ENCODE data around the gene ELOVL4.
A peak's percentile ranks its signal among the peaks of the same experiment; 100 is the strongest.

Gene ELOVL4

GRCh38 chr6:79947191-79948186, at the start of gene ELOVL4:
ELOVL4 (minus strand) TSS chr6:79947553; CDS start chr6:79947279, 274 bp downstream.
- ATAC-seq, result peak; percentile 49
- no peaks in the 10 kb centered on the region for H3K9me3 Mint-ChIP-seq
- no peak within 1 kb of the TSS for H3K27ac Mint-ChIP-seq
- H3K4me3 Mint-ChIP-seq, result peak within 1 kb of the TSS; percentile 75
- H3K27me3 Mint-ChIP-seq, result peaks cover 57% of the 10 kb centered on the region
- H3K36me3 Mint-ChIP-seq, result no peaks in the 10 kb centered on the region
- peaks cover 14% of the 10 kb centered on the region for H3K4me1 Mint-ChIP-seq

DNA sequence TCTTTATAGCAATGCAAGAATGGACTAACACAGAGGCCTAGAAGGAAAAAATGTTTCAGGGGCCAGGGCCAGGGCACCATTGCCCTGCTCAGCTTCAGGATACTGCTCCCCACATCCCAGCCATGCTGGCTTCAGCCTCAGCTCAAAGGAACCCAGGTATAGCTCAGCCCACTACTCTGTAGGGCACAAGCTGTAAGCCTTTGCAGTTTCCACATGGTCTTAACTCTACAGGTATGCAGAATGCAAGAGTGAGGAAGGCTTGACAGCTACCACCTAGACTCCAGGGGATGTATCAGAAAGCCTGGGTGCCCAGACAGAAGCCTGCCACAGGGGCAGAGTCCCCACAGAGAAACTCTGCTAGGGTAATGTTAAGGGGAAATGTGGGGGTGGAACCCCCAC, 46.6 kb upstream of the ELOVL4 start:
- Mint-ChIP-seq H3K36me3 (no peaks in the 10 kb centered on the region), H3K9me3 (peaks cover 5% of the 10 kb centered on the region), H3K27ac (no peak overlapping the region)

DNA sequence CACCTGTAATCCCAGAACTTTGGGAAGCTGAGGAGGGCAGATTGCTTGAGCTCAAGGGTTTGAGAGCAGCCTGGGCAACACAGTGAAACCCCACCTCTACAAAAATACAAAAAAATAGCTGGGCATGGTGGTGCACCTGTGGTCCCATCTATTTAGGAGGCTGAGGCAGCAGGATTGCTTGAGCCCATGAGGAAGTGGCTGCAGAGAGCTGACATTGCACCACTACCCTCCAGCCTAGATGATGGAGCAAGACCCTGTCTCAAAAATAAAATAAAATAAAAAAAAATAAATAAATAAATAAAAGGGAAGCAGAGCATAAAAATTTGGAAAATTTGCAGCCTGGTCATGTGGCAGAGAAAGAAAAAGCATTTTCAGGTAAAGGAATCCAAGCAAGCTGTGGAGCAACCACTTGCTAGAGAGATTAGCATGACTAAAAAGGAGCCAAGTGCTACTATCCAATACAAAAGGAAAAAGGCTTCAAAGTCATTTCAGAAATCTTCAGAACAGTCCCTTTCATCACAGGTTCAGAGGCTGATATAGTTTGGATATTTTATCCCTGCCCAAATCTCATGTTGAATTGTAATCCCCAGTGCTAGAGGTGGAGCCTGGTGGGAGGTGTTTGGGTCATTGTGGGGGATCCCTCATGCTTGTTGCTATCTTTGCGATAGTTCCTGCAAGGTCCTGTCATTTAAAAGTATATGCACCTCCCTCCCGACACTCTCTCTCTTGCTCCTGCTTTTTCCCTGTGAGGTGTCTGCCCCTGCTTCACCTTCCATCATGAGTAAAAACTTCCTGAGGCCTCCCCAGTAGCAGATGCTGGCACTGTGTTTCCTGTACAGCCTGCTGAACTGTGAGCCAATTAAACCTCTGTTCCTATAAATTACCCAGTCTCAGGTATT, 45.9 kb upstream of the ELOVL4 start:
- ATAC-seq, result peak; percentile 17
- Mint-ChIP-seq H3K4me1 (no peaks in the 10 kb centered on the region), H3K36me3 (no peaks in the 10 kb centered on the region), H3K4me3 (no peak overlapping the region), H3K27me3 (no peaks in the 10 kb centered on the region), H3K27ac (no peak overlapping the region), H3K9me3 (peaks cover 3% of the 10 kb centered on the region)

More for the DNA sequence above, 46.6 kb upstream of the ELOVL4 start:
- Mint-ChIP-seq H3K27me3 (no peaks in the 10 kb centered on the region), H3K4me1 (no peaks in the 10 kb centered on the region), H3K4me3 (no peak overlapping the region)
- peak; percentile 43 for ATAC-seq

GRCh38 chr6:79989641-79990040, 42.3 kb upstream of the ELOVL4 start:
- Mint-ChIP-seq H3K27me3 (no peaks in the 10 kb centered on the region), H3K9me3 (no peaks in the 10 kb centered on the region), H3K36me3 (no peaks in the 10 kb centered on the region), H3K4me1 (peaks cover 5% of the 10 kb centered on the region), H3K27ac (no peak overlapping the region), H3K4me3 (no peak overlapping the region)
- ATAC-seq, result no peak

GRCh38 chr6:79985128-79985527, 37.8 kb upstream of the ELOVL4 start:
- Mint-ChIP-seq H3K9me3 (no peaks in the 10 kb centered on the region), H3K27ac (no peak overlapping the region), H3K4me1 (peaks cover 8% of the 10 kb centered on the region), H3K4me3 (no peak overlapping the region), H3K36me3 (no peaks in the 10 kb centered on the region), H3K27me3 (no peaks in the 10 kb centered on the region)
- ATAC-seq, result no peak

DNA sequence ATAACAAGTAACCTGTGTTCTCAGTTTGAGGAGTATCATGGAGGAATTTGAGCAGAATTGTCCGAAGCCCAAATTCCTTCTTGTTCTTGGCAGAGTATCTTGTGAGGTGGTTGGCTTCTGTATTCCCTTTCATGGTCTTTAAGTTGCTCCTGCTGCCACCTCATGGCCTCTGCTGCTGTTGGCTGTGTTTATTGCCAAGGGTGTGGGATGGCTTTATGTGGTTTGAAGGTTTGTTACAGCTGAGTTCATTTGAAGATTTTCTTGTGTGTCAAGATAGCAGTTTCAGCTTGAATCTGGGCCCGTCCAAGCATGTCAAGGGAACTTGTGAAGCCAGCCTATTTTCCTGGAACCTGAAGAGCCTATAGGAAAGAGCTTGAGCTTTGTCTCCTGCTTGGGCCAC, 36.9 kb upstream of the ELOVL4 start:
- ATAC-seq, result no peak

GRCh38 chr6:79981652-79982051, 34.3 kb upstream of the ELOVL4 start:
- H3K27ac Mint-ChIP-seq, result no peak overlapping the region
- ATAC-seq, result no peak
- H3K27me3 Mint-ChIP-seq, result peaks cover 10% of the 10 kb centered on the region
- H3K36me3 Mint-ChIP-seq, result no peaks in the 10 kb centered on the region
- H3K4me3 Mint-ChIP-seq, result no peak overlapping the region
- peaks cover 8% of the 10 kb centered on the region for H3K4me1 Mint-ChIP-seq
- no peaks in the 10 kb centered on the region for H3K9me3 Mint-ChIP-seq

More for the DNA sequence above, 36.9 kb upstream of the ELOVL4 start:
- Mint-ChIP-seq H3K4me3 (no peak overlapping the region), H3K27ac (no peak overlapping the region), H3K4me1 (peaks cover 8% of the 10 kb centered on the region), H3K9me3 (no peaks in the 10 kb centered on the region), H3K27me3 (no peaks in the 10 kb centered on the region), H3K36me3 (no peaks in the 10 kb centered on the region)

- Mint-ChIP-seq H3K27me3 (no peaks in the 10 kb centered on the region), H3K4me1 (no peaks in the 10 kb centered on the region), H3K9me3 (peaks cover 26% of the 10 kb centered on the region), H3K27ac (no peak overlapping the region), H3K36me3 (no peaks in the 10 kb centered on the region), H3K4me3 (no peak overlapping the region)
- no peak for ATAC-seq
These were observed 23.8 kb upstream of the ELOVL4 start for GRCh38 chr6:79971193-79971592.

DNA sequence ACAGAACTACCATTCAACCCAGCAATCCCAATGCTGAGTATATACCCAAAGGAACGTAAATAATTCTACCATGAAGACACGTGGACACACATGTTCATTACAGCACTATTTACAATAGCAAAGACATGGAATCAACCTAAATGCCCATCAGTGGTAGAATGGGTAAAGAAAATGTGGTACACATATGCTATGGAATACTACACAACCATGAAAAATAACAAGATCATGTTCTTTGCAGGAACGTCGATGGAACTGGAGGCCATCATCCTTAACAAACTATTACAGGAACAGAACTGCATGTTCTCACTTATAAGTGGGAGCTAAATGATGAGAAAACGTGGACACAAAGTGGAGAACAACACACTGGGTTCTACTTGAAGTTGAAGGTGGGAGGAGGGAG, 22.4 kb upstream of the ELOVL4 start:
- no peaks in the 10 kb centered on the region for H3K36me3 Mint-ChIP-seq
- H3K4me1 Mint-ChIP-seq, result no peaks in the 10 kb centered on the region
- ATAC-seq, result no peak
- no peak overlapping the region for H3K27ac Mint-ChIP-seq
- H3K9me3 Mint-ChIP-seq, result peaks cover 31% of the 10 kb centered on the region
- no peaks in the 10 kb centered on the region for H3K27me3 Mint-ChIP-seq
- no peak overlapping the region for H3K4me3 Mint-ChIP-seq

GRCh38 chr6:79967178-79967577, 19.8 kb upstream of the ELOVL4 start:
- peaks cover 31% of the 10 kb centered on the region for H3K9me3 Mint-ChIP-seq
- no peaks in the 10 kb centered on the region for H3K27me3 Mint-ChIP-seq
- H3K4me1 Mint-ChIP-seq, result no peaks in the 10 kb centered on the region
- H3K4me3 Mint-ChIP-seq, result no peak overlapping the region
- H3K36me3 Mint-ChIP-seq, result no peaks in the 10 kb centered on the region
- H3K27ac Mint-ChIP-seq, result no peak overlapping the region
- ATAC-seq, result no peak

GRCh38 chr6:79964607-79965081, 17.3 kb upstream of the ELOVL4 start:
- Mint-ChIP-seq H3K4me3 (no peak overlapping the region), H3K9me3 (peaks cover 24% of the 10 kb centered on the region), H3K27me3 (no peaks in the 10 kb centered on the region), H3K27ac (no peak overlapping the region), H3K4me1 (no peaks in the 10 kb centered on the region), H3K36me3 (no peaks in the 10 kb centered on the region)
- peak; percentile 8 for ATAC-seq

DNA sequence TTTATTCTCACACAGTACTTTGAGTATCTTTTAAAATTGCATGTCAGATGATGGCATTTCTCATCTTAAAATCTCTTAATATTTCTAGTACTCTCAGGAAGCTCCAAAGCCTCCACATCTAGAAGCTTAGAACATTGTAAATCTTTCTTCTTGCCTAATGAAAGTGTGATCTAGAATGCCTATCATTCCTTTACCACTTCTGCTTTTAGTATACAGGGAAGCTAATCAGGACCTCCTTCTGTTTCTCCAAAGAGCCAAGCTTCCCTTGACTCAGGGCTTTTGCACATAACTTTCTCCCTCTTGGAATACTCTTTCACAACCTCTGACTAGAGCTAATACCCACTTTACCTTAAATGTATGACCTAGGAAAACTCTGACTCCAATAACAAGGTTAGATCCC, 7.5 kb upstream of the ELOVL4 start:
- H3K27ac Mint-ChIP-seq, result no peak overlapping the region
- H3K27me3 Mint-ChIP-seq, result peaks cover 48% of the 10 kb centered on the region

DNA sequence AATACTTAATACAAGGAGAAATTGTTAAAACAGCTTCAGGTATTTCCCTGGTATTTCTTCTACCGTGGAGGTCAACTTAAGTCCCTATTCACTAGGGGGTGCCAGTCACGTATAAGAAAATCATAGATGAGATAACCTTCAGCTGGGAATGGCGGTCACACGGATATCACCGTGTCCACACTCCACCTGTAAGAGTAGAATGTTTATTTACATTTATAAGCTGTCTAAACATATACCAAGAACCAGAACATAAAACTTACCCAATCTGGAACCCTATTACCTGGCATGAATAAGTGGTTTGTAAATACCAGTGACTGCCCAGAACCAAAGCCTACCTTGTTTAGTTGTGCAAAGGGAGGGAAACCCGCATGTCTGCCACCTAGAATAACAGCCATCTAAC, 1.9 kb upstream of the ELOVL4 start:
- no peak for ATAC-seq
- H3K4me1 Mint-ChIP-seq, result peaks cover 14% of the 10 kb centered on the region
- no peaks in the 10 kb centered on the region for H3K9me3 Mint-ChIP-seq
- H3K4me3 Mint-ChIP-seq, result no peak overlapping the region
- H3K27ac Mint-ChIP-seq, result no peak overlapping the region
- peaks cover 46% of the 10 kb centered on the region for H3K27me3 Mint-ChIP-seq
- H3K36me3 Mint-ChIP-seq, result no peaks in the 10 kb centered on the region

More for the DNA sequence above, 7.5 kb upstream of the ELOVL4 start:
- Mint-ChIP-seq H3K9me3 (no peaks in the 10 kb centered on the region), H3K4me3 (no peak overlapping the region), H3K36me3 (no peaks in the 10 kb centered on the region), H3K4me1 (no peaks in the 10 kb centered on the region)
- no peak for ATAC-seq

DNA sequence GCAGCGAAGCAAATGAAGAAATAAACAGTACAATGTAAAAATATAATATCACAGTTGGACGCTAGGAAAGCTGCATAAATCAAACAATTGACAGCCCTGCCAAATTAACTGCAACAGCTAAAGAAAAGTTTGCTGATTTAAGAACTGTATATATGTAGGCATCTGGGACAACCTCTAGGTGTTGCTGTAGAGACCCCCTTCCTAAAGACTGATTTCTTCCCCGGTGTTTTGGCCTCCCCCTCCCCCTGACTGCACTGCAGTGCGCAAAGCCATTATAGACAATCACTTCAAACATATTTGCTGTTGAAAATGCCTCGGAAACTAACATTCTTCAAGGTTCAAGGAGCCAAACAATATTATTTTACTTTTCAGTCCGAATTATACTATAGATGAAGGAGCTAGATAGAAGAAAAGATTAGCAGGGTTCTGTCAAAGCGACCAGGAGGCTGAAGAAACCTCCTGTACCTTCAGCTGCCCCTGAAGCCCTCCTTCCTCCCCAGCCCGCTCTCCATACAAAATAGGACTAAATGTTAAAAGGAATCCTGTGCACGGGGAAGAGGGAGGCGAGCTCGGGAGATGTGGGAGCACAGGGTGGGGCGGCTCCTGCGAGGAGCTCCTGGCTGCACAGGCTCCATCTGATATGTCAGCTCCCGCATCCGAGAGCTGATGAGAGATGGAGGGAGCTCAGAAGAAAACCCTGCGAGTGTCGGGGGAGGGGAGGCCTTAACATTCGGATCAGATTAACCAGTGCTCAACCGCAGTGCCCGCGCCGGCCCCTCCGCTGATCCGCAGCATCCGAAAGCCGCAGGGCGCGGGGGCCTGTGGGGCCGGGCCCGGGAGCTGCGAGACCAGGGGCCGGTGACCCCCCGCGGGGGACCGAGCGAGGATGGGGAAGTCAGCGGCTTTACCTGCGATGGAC, 822 bp downstream of the ELOVL4 start:
- peak; percentile 13 for ATAC-seq
- Mint-ChIP-seq H3K27me3 (peaks cover 67% of the 10 kb centered on the region), H3K27ac (no peak overlapping the region), H3K9me3 (no peaks in the 10 kb centered on the region), H3K36me3 (no peaks in the 10 kb centered on the region), H3K4me1 (peaks cover 14% of the 10 kb centered on the region), H3K4me3 (peak overlapping the region; percentile 75)
